ENCODE results near the gene DPP7.

Gene DPP7

DNA sequence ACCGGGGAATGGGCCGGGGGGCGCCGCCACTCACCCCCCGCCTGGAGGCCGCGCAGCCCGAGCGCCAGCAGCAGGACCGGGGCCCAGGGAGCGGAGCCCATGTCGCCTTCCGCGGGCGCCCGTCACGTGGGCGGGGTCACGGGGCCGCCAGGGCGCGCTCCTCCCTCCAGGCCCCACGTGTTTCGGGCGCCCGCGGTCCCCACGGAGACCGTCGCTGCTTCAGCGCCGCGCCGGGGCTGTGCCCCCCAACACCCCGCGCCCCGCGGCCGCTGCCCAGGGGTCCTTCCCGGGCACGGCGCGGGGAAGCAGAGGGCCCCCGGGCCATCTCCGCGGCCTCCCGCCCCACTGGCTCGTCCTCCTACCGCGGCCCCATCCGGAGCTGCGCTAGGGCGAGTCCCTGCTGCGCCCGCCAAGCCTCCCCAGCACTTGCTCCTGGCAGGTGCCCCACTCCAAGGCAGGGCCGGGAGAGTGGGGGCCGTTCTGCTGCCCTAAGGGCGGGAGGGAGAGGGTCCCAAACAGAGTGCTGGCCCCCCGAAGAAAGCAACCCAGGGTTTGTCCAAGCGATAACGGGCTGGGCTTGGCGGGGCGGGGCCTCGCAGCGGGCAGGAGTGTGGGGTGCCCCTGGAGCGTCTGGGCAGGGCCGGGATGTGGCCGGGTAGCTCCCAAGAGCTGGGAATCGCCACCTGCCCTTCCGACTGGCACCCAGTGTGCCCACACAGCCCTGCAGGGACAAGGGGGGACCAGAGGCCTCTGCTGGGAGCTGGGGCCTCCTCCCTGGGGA is at the start of gene DPP7:
Gene DPP7 (minus strand): TSS at position 121 of the 781 bp plus-strand sequence. CDS start 20 bp downstream, at position 101.
- Mint-ChIP-seq H3K27me3 (no peaks in the 10 kb centered on the region), H3K9me3 (ENCODE audit: low read depth) (no peaks in the 10 kb centered on the region), H3K27ac (no peak within 1 kb of the TSS), H3K36me3 (no peaks in the 10 kb centered on the region), H3K4me3 (peak within 1 kb of the TSS; percentile 77), H3K4me1 (ENCODE audit: low read depth) (peaks cover 10% of the 10 kb centered on the region)

DNA sequence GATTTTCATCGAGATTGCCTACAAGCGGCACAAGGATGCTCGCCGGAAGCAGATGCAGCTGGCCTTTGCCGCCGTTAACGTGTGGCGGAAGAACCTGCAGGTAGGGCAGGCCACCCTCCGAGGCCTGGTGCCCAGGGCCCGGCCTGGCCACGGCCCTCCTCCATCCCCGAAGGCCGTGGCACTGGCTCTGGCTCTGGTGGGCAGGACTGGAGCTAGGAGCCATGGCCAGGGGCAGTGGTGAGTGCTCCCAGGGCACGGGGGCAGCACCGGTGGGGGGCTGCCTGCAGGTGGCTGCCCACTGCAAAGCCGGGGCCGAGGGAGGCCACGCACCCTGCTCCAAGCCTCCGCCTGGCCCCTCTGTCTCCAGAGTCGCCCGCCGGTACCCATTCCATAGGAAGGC is 49.3 kb upstream of the DPP7 start:
- Mint-ChIP-seq H3K36me3 (no peaks in the 10 kb centered on the region), H3K4me1 (ENCODE audit: low read depth) (peaks cover 6% of the 10 kb centered on the region), H3K9me3 (ENCODE audit: low read depth) (no peaks in the 10 kb centered on the region), H3K4me3 (no peak overlapping the region), H3K27me3 (peaks cover 18% of the 10 kb centered on the region), H3K27ac (no peak overlapping the region)

GRCh38 chr9:137163365-137163715 is 48.8 kb upstream of the DPP7 start:
- Mint-ChIP-seq H3K27ac (no peak overlapping the region), H3K4me3 (no peak overlapping the region), H3K9me3 (ENCODE audit: low read depth) (no peaks in the 10 kb centered on the region), H3K27me3 (peaks cover 18% of the 10 kb centered on the region), H3K4me1 (ENCODE audit: low read depth) (peaks cover 9% of the 10 kb centered on the region), H3K36me3 (no peaks in the 10 kb centered on the region)

- no peaks in the 10 kb centered on the region for H3K36me3 Mint-ChIP-seq
- H3K27ac Mint-ChIP-seq, result no peak overlapping the region
- no peaks in the 10 kb centered on the region for H3K9me3 Mint-ChIP-seq (ENCODE audit: low read depth)
- no peak overlapping the region for H3K4me3 Mint-ChIP-seq
- peaks cover 23% of the 10 kb centered on the region for H3K27me3 Mint-ChIP-seq
- H3K4me1 Mint-ChIP-seq (ENCODE audit: low read depth), result peaks cover 13% of the 10 kb centered on the region
These were observed 48.2 kb upstream of the DPP7 start for GRCh38 chr9:137162505-137163364.

DNA sequence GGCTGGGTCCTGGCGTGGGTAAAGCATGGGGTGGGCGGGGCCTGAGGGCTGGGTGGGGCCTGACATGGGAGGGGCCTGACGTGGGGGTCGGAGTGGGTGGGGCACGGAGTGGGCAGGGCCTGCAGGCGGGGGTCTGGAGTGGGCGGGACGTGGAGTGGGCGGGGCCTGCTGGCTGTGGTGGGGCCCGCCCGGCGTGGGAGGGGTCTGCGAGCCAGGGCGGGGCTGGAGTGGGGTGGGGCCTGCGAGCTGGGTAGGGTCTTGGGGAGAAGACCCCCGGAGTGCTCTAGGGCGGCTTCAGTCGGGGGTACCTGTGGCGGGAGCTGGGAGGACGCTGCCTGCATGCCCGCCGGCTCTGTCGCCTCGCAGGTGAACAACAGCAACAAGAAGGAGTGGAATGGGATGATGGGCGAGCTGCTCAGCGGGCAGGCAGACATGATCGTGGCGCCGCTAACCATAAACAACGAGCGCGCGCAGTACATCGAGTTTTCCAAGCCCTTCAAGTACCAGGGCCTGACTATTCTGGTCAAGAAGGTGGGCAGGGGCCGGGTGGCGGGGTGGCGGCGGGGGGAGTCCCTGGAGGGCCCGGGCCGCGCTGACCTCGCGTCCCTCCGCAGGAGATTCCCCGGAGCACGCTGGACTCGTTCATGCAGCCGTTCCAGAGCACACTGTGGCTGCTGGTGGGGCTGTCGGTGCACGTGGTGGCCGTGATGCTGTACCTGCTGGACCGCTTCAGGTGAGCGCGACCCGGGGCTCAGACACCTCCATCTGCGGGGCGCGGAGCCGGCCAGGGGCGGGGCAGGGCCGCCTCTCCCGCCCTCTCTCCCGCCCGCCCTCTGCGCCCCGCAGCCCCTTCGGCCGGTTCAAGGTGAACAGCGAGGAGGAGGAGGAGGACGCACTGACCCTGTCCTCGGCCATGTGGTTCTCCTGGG is 47.3 kb upstream of the DPP7 start:
- no peak overlapping the region for H3K27ac Mint-ChIP-seq
- no peaks in the 10 kb centered on the region for H3K36me3 Mint-ChIP-seq
- peaks cover 17% of the 10 kb centered on the region for H3K4me1 Mint-ChIP-seq (ENCODE audit: low read depth)
- peaks cover 23% of the 10 kb centered on the region for H3K27me3 Mint-ChIP-seq
- no peak overlapping the region for H3K4me3 Mint-ChIP-seq
- no peaks in the 10 kb centered on the region for H3K9me3 Mint-ChIP-seq (ENCODE audit: low read depth)

DNA sequence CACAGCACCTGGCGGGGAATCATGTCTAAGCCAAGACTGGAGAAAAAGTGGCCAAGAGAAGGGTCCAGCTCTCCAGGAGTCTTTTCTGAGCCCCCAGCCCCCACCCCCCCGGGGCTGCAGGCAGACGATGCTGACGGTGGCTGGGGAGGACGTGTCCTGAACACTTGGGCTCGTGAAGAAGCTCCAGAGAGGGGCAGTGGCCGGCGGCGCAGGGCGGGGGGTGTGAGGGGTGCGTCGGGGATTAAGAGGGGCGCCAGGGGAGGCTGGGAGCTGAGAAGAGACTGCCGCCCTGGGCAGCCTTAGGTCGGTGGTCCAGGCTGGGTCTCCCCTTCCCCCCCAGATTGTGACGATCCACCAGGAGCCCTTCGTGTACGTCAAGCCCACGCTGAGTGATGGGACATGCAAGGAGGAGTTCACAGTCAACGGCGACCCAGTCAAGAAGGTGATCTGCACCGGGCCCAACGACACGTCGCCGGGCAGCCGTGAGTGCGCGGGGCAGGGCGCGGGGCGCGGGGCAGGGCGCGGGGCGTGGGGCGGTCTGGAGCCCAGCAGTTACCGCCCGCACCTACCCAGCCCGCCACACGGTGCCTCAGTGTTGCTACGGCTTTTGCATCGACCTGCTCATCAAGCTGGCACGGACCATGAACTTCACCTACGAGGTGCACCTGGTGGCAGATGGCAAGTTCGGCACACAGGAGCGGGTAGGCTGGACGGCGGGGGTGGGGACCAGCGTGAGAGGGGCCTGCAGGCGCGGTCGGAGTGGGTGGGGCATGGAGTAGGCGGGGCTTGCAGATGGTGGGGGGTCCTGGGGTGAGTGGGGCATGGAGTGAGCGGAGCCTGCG is 46.4 kb upstream of the DPP7 start:
- Mint-ChIP-seq H3K9me3 (ENCODE audit: low read depth) (no peaks in the 10 kb centered on the region), H3K4me1 (ENCODE audit: low read depth) (peaks cover 19% of the 10 kb centered on the region), H3K36me3 (no peaks in the 10 kb centered on the region), H3K4me3 (no peak overlapping the region), H3K27me3 (peaks cover 20% of the 10 kb centered on the region), H3K27ac (no peak overlapping the region)

DNA sequence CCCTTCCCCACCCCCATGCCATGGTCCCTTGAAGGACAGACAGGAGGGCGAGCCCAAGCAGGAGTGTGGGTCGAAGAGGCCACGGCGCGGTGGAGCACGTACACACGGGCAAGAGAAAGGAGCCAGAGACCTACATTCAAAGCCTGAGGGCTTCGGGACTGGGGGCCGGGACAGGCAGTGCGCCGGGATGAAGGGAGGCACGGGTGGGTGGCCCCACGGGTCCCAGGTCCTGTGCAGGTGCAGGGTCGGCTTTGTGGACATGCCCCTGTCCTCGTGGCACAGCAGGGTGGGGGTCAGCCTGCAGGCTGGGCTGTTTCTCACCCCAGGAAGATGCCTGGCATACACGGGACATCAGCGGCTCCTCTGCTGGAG is 45.5 kb upstream of the DPP7 start:
- Mint-ChIP-seq H3K4me3 (no peak overlapping the region), H3K27ac (no peak overlapping the region), H3K27me3 (peaks cover 20% of the 10 kb centered on the region), H3K9me3 (ENCODE audit: low read depth) (no peaks in the 10 kb centered on the region), H3K4me1 (ENCODE audit: low read depth) (peaks cover 19% of the 10 kb centered on the region), H3K36me3 (no peaks in the 10 kb centered on the region)

- Mint-ChIP-seq H3K4me3 (no peak overlapping the region), H3K27ac (no peak overlapping the region), H3K9me3 (ENCODE audit: low read depth) (no peaks in the 10 kb centered on the region), H3K27me3 (peaks cover 22% of the 10 kb centered on the region), H3K36me3 (no peaks in the 10 kb centered on the region), H3K4me1 (ENCODE audit: low read depth) (peaks cover 19% of the 10 kb centered on the region)
These were observed 44.8 kb upstream of the DPP7 start for GRCh38 chr9:137159105-137160053.

GRCh38 chr9:137158625-137159024 is 44.1 kb upstream of the DPP7 start:
- H3K4me3 Mint-ChIP-seq, result no peak overlapping the region
- H3K4me1 Mint-ChIP-seq (ENCODE audit: low read depth), result peaks cover 19% of the 10 kb centered on the region
- H3K36me3 Mint-ChIP-seq, result no peaks in the 10 kb centered on the region

GRCh38 chr9:137157618-137158415 is 43.3 kb upstream of the DPP7 start:
- H3K36me3 Mint-ChIP-seq, result no peaks in the 10 kb centered on the region
- peaks cover 18% of the 10 kb centered on the region for H3K27me3 Mint-ChIP-seq
- H3K4me1 Mint-ChIP-seq (ENCODE audit: low read depth), result peaks cover 19% of the 10 kb centered on the region
- no peak overlapping the region for H3K27ac Mint-ChIP-seq
- no peaks in the 10 kb centered on the region for H3K9me3 Mint-ChIP-seq (ENCODE audit: low read depth)
- H3K4me3 Mint-ChIP-seq, result no peak overlapping the region

More at GRCh38 chr9:137158625-137159024, 44.1 kb upstream of the DPP7 start:
- H3K27me3 Mint-ChIP-seq, result peaks cover 21% of the 10 kb centered on the region
- H3K27ac Mint-ChIP-seq, result no peak overlapping the region
- H3K9me3 Mint-ChIP-seq (ENCODE audit: low read depth), result no peaks in the 10 kb centered on the region

DNA sequence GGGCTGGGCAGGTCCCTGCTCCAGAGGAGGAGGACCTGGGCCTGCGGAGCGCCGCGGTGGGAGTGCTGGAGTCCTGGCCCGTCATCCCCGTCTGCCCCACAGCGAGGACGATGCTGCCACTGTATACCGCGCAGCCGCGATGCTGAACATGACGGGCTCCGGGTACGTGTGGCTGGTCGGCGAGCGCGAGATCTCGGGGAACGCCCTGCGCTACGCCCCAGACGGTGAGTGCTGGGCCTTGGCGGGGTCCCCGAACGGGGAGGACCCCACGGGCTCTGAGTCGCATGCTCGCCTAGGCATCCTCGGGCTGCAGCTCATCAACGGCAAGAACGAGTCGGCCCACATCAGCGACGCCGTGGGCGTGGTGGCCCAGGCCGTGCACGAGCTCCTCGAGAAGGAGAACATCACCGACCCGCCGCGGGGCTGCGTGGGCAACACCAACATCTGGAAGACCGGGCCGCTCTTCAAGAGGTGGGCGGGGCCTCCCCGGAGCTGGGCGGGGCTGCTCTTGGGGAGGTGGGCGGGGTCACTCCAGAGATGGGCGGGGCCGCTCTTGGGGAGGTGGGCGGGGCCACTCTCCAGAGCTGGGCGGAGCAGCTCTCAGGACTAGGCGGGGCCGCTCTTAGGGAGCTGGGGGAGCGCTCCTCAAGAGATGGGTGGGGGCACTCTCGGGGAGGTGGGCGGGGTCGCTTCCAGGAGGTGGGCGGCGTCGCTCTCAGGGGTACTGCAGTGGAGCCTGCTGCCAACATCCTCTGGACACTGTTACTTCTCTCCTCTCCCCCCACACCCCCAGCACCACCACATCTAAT is 42.2 kb upstream of the DPP7 start:
- H3K27ac Mint-ChIP-seq, result no peak overlapping the region
- H3K27me3 Mint-ChIP-seq, result peaks cover 18% of the 10 kb centered on the region
- H3K4me3 Mint-ChIP-seq, result peak overlapping the region; percentile 53
- no peaks in the 10 kb centered on the region for H3K36me3 Mint-ChIP-seq
- H3K9me3 Mint-ChIP-seq (ENCODE audit: low read depth), result no peaks in the 10 kb centered on the region
- peaks cover 19% of the 10 kb centered on the region for H3K4me1 Mint-ChIP-seq (ENCODE audit: low read depth)

GRCh38 chr9:137152844-137153405 is 38.4 kb upstream of the DPP7 start:
- Mint-ChIP-seq H3K27ac (no peak overlapping the region), H3K36me3 (no peaks in the 10 kb centered on the region), H3K9me3 (ENCODE audit: low read depth) (no peaks in the 10 kb centered on the region), H3K4me1 (ENCODE audit: low read depth) (peaks cover 11% of the 10 kb centered on the region), H3K4me3 (no peak overlapping the region), H3K27me3 (peaks cover 6% of the 10 kb centered on the region)

Data from activated naive CD8-positive, alpha-beta T cell (primary cell).